PC-9 (cell line): ENCODE results near the gene SELENBP1.

Source experiments
- CTCF ChIP-seq: fragments of 200-600 bp; sonication (generic); conservative IDR thresholded peaks from 2 replicates; pipeline ENCODE4 v1.6.1; 2017; ENCODE audit warnings: mixed run types, antibody characterized with exemption, mild to moderate bottlenecking, moderate library complexity
- EZH2 ChIP-seq: fragments of 200-600 bp; sonication (generic); IDR thresholded peaks from 2 replicates; pipeline ENCODE4 v1.8.0; 2017; ENCODE audit warnings: antibody characterized with exemption, low read depth

- TF ChIP-seq CTCF, result no peak
- no peak for TF ChIP-seq EZH2
Observed at GRCh38 chr1:151419819-151420218, 47.3 kb upstream of the SELENBP1 start.
